Mesenchymal stem cell (in vitro differentiated cells and primary cell): ENCODE data around the gene VARS2.
"Not testable (repeated sequence)": the region's sequence is repeated elsewhere in the genome, so short reads cannot be mapped to it uniquely, and the experiment has no call there.

Experiments used
- DNase-seq: peaks from one replicate; pipeline ENCODE4 v3.0.0-alpha.2; 2013
- H2AFZ ChIP-seq: one replicate; pipeline ENCODE4 v1.6.1; 2013; ENCODE audit warnings: low read depth, mild to moderate bottlenecking, control low read depth, inconsistent platforms, low read length, moderate library complexity
- H2AK5ac ChIP-seq: 2 replicates; pipeline ENCODE4 v1.6.1; 2013; ENCODE audit warnings: low read length, moderate library complexity, mild to moderate bottlenecking, inconsistent platforms; ENCODE audit not compliant: severe bottlenecking
- H2BK120ac ChIP-seq: one replicate; pipeline ENCODE4 v1.6.1; 2013; ENCODE audit warnings: low read depth, mild to moderate bottlenecking, inconsistent platforms, low read length, moderate library complexity
- H2BK12ac ChIP-seq, 2 experiments: one replicate each; pipeline ENCODE4 v1.6.1; 2013; ENCODE audit warnings: inconsistent platforms in 2 of 2, low read length in 2 of 2, mild to moderate bottlenecking in 2 of 2, moderate library complexity in 2 of 2, control low read depth in 1 of 2
- H2BK15ac ChIP-seq: one replicate; pipeline ENCODE4 v1.6.1; 2013; ENCODE audit warnings: mild to moderate bottlenecking, low read depth, inconsistent platforms; ENCODE audit not compliant: poor library complexity, severe bottlenecking
- H2BK5ac ChIP-seq: 2 replicates; pipeline ENCODE4 v1.6.1; 2013; ENCODE audit warnings: low read depth, mild to moderate bottlenecking, low read length, control low read depth, inconsistent platforms; ENCODE audit not compliant: poor library complexity, severe bottlenecking
- H3K14ac ChIP-seq, 2 experiments: one replicate each; pipeline ENCODE4 v1.6.1; 2013; ENCODE audit warnings: inconsistent platforms in 2 of 2, low read length in 2 of 2, control low read depth in 1 of 2, mild to moderate bottlenecking in 1 of 2, moderate library complexity in 1 of 2
- H3K18ac ChIP-seq, 2 experiments: one replicate each; pipeline ENCODE4 v1.6.1; 2013; ENCODE audit warnings: inconsistent platforms in 2 of 2, low read length in 2 of 2, control low read depth in 1 of 2, low read depth in 1 of 2, mild to moderate bottlenecking in 1 of 2
- H3K23ac ChIP-seq, 2 experiments: one replicate each; pipeline ENCODE4 v1.6.1; 2013; ENCODE audit warnings: inconsistent platforms in 2 of 2, low read length in 2 of 2, mild to moderate bottlenecking in 2 of 2, moderate library complexity in 2 of 2, control low read depth in 1 of 2
- H3K27ac ChIP-seq: 2 replicates; pipeline ENCODE4 v1.5.1; 2013; ENCODE audit warnings: mild to moderate bottlenecking, moderate library complexity, low read length, control low read depth, inconsistent platforms; ENCODE audit not compliant: poor library complexity, severe bottlenecking
- H3K27me3 ChIP-seq, 2 experiments: 2 replicates each; pipeline versions ENCODE4 v1.6.1 to v1.7.0; 2013; ENCODE audit warnings: low read length in 2 of 2, mild to moderate bottlenecking in 2 of 2, moderate library complexity in 2 of 2, control low read depth in 1 of 2, inconsistent platforms in 1 of 2; ENCODE audit not compliant: control insufficient read depth in 1 of 2, insufficient read depth in 1 of 2
- H3K36me3 ChIP-seq, 2 experiments: 2 replicates each; pipeline versions ENCODE4 v1.6.1 to v1.7.0; 2013; ENCODE audit warnings: low read length in 2 of 2, control low read depth in 1 of 2, inconsistent platforms in 1 of 2, low read depth in 1 of 2, mild to moderate bottlenecking in 1 of 2; ENCODE audit not compliant: insufficient read depth in 2 of 2, control insufficient read depth in 1 of 2
- H3K4ac ChIP-seq, 2 experiments: one replicate each; pipeline ENCODE4 v1.6.1; 2013; ENCODE audit warnings: inconsistent platforms in 2 of 2, low read length in 2 of 2, mild to moderate bottlenecking in 2 of 2, moderate library complexity in 2 of 2, control low read depth in 1 of 2, low read depth in 1 of 2
- H3K4me1 ChIP-seq: 2 replicates; pipeline ENCODE4 v1.6.1; 2013; ENCODE audit warnings: low read depth, low read length, control low read depth; ENCODE audit not compliant: control insufficient read depth, insufficient read depth
- H3K4me2 ChIP-seq: 2 replicates; pipeline ENCODE4 v1.6.1; 2013; ENCODE audit warnings: low read length, mild to moderate bottlenecking, inconsistent platforms; ENCODE audit not compliant: poor library complexity, severe bottlenecking
- H3K4me3 ChIP-seq, 2 experiments: 2 replicates each; pipeline versions ENCODE4 v1.5.1 to v1.7.0; 2013; ENCODE audit warnings: low read length in 2 of 2, mild to moderate bottlenecking in 2 of 2, control low read depth in 1 of 2, low read depth in 1 of 2; ENCODE audit not compliant: insufficient read depth in 1 of 2
- H3K79me1 ChIP-seq: replicated peaks from 2 replicates; pipeline ENCODE4 v1.6.1; 2013; ENCODE audit warnings: mild to moderate bottlenecking, control low read depth, low read length, inconsistent platforms; ENCODE audit not compliant: poor library complexity, severe bottlenecking
- H3K9ac ChIP-seq: 2 replicates; pipeline ENCODE4 v1.7.0; 2013; ENCODE audit warnings: mild to moderate bottlenecking, low read length, moderate library complexity
- H3K9me3 ChIP-seq: 2 replicates; pipeline ENCODE4 v1.7.0; 2013; ENCODE audit warnings: mild to moderate bottlenecking, low read length; ENCODE audit not compliant: control insufficient read depth
- H4K8ac ChIP-seq: one replicate; pipeline ENCODE4 v1.6.1; 2013; ENCODE audit warnings: inconsistent platforms, mild to moderate bottlenecking, low read length, moderate library complexity
- H4K91ac ChIP-seq: one replicate; pipeline ENCODE4 v1.6.1; 2013; ENCODE audit warnings: mild to moderate bottlenecking, low read length, inconsistent platforms
- WGBS: methylation state at CpG from one replicate; pipeline ENCODE4 v1.1.7; 2013; ENCODE audit warnings: mixed read lengths; 5-methylcytosine and 5-hydroxymethylcytosine counted together

Gene VARS2

DNA sequence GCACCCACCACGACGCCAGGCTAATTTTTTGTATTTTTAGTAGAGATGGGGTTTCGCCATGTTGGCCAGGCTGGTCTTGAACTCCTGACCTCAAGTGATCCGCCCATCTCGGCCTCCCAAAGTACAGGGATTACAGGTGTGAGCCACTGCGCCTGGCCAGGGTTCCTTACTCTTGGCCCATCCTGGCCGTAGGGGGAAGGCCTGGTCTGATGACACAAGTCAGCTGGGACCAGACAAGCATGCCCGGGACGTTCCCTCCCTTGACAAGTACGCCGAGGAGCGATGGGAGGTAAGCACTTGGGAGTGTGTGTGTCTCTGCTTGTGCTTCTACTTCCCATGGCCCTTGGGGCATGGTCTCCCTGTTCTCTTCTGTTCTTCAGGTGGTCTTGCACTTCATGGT lies 3.6 kb upstream of the VARS2 start:
- not testable (repeated sequence) for H2BK15ac ChIP-seq, DNase-seq, H2BK120ac ChIP-seq, H2BK5ac ChIP-seq, H3K27me3 ChIP-seq, H3K9me3 ChIP-seq, H2BK12ac ChIP-seq, H3K23ac ChIP-seq, H3K14ac ChIP-seq, H3K4me2 ChIP-seq, H3K27ac ChIP-seq, H3K18ac ChIP-seq, H4K91ac ChIP-seq, H2AK5ac ChIP-seq, H3K4ac ChIP-seq, H2AFZ ChIP-seq, H3K9ac ChIP-seq, H3K4me3 ChIP-seq, H4K8ac ChIP-seq
- 97% methylated on average over 12 of the region's 12 CpGs for whole genome bisulfite sequencing
- Histone ChIP-seq H3K4me1 (peaks cover 22% of the 10 kb centered on the region), H3K79me1 (peaks cover 13% of the 10 kb centered on the region), H3K36me3 (peaks cover 32 to 40% of the 10 kb centered on the region in 2 experiments)

DNA sequence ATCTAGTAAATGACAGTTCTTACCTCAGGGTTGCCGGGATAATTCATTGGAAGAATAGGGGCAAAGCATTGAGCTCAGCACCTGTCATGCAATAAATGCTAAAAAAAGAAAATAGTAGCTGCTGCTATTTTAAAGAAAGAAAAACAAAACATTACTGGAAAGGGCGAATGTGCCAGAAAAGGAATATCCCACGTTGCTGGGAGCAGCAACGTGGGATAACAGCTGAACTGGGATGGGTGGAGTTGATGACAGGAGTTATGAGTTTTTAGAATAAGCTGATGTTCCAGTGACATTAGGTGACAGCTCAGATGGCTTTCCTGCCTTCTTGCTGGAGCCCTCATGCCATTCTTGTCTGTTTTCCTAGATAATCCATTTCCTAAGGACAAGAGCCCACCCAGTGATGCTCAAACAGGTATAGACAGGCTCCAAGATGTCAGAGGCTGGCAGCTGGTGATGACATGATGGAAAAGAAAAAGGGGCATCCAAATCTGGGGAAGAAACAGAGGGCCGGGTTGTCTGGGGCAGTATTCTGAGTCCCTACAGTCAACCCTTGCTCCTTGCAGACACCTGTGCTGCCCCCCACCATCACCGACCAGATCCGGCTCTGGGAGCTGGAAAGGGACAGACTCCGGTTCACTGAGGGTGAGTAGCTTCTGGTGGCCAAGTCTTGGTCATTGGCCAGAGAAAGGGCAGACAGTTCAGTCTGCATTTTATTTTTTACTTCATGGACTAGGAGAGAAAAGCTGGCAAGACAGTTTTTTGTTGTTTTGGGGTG lies 1.1 kb upstream of the VARS2 start:
- H3K9me3 ChIP-seq = no peaks in the 10 kb centered on the region
- H4K91ac ChIP-seq = no peak overlapping the region
- H3K14ac ChIP-seq = no peak overlapping the region
- H3K79me1 ChIP-seq = peaks cover 25% of the 10 kb centered on the region
- peak overlapping the region; percentile 90 for H3K9ac ChIP-seq
- H2AK5ac ChIP-seq = no peak overlapping the region
- H2AFZ ChIP-seq = no peak overlapping the region
- H4K8ac ChIP-seq = no peak overlapping the region
- H3K27ac ChIP-seq = no peak overlapping the region
- no peak overlapping the region for H3K4me2 ChIP-seq
- H3K23ac ChIP-seq = no peak overlapping the region
- no peak overlapping the region for H3K18ac ChIP-seq
- DNase-seq = no peak
- peaks cover 23% of the 10 kb centered on the region for H3K4me1 ChIP-seq
- no peak overlapping the region for H3K4me3 ChIP-seq
- peaks cover 48 to 57% of the 10 kb centered on the region in 2 experiments for H3K36me3 ChIP-seq
- no peak overlapping the region for H2BK12ac ChIP-seq
- no peak overlapping the region for H2BK15ac ChIP-seq
- H2BK120ac ChIP-seq = no peak overlapping the region
- no peaks in the 10 kb centered on the region for H3K27me3 ChIP-seq
- no peak overlapping the region for H3K4ac ChIP-seq
- no peak overlapping the region for H2BK5ac ChIP-seq
- WGBS = 92% methylated on average over 8 of the region's 8 CpGs

DNA sequence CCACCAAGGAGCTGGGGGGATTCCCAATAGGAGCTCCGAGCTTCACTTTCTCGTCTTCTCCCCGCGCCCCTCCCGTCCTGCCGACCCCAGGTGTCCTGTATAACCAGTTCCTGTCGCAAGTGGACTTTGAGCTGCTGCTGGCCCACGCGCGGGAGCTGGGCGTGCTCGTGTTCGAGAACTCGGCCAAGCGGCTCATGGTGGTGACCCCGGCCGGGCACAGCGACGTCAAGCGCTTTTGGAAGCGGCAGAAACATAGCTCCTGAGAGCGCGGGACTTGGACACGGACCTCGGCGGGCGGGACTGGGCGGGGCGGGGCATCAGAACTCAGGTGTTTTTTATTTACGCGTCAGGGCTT lies 340 bp upstream of the VARS2 start:
- Histone ChIP-seq H3K14ac (no peak overlapping the region), H3K9me3 (no peaks in the 10 kb centered on the region), H3K27ac (no peak overlapping the region), H2AK5ac (no peak overlapping the region), H3K79me1 (peaks cover 26% of the 10 kb centered on the region), H2AFZ (peak overlapping the region; percentile 56), H2BK5ac (no peak overlapping the region), H3K27me3 (no peaks in the 10 kb centered on the region), H3K36me3 (peaks cover 49 to 63% of the 10 kb centered on the region in 2 experiments), H3K4me3 (peak overlapping the region; percentile 61 to 83), H3K23ac (no peak overlapping the region), H4K91ac (peak overlapping the region; percentile 83), H3K9ac (peak overlapping the region; percentile 90), H2BK15ac (peak overlapping the region; percentile 60), H3K18ac (no peak overlapping the region), H4K8ac (peak overlapping the region; percentile 47), H2BK120ac (peak overlapping the region; percentile 21), H3K4me1 (peaks cover 23% of the 10 kb centered on the region), H3K4ac (peak overlapping the region in 1 of 2 experiments; percentile 12), H2BK12ac (no peak overlapping the region), H3K4me2 (peak overlapping the region; percentile 75)
- DNase-seq = no peak
- WGBS = 33% methylated on average over 23 of the region's 31 CpGs

DNA sequence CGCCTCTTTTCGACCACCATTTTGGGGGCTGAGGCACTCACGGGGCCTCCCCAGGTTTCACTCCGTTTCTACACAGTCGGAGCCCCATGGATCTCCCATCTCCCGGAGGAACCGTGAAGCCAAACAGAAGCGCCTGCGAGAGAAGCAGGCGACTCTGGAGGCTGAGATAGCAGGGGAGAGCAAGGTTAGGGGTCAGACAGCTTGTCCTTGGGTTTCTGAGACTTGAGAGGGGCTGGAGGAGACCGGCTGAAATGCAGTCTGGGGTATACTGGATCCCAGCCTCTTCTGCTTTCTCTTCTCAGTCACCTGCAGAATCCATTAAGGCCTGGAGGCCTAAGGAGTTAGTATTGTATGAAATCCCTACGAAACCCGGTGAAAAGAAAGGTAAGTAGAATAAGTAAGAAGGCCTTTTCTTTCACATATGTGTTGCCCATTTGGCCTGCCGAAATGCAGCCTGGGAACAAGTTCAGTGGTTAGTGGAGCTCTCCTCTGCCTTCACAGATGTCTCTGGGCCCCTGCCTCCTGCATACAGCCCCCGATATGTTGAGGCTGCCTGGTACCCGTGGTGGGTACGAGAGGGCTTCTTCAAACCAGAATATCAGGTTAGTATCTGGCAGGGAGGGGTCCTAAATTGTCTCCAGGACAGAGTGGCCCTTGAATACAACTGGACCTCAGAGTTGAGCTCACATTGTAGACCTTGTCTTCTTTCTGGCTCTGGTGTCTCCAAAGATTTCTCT lies 984 bp downstream of the VARS2 start:
- Histone ChIP-seq H3K27me3 (no peaks in the 10 kb centered on the region), H3K4ac (peak overlapping the region; percentile 48 to 60), H2AK5ac (peak overlapping the region; percentile 53), H3K9ac (peak overlapping the region; percentile 90), H2BK12ac (peak overlapping the region in 1 of 2 experiments; percentile 7), H2BK120ac (no peak overlapping the region), H3K27ac (peak overlapping the region; percentile 1), H3K79me1 (peaks cover 20% of the 10 kb centered on the region), H3K9me3 (no peaks in the 10 kb centered on the region), H2BK5ac (no peak overlapping the region), H3K4me3 (peak overlapping the region in 1 of 2 experiments; percentile 83), H4K8ac (peak overlapping the region; percentile 52), H3K23ac (no peak overlapping the region), H3K14ac (no peak overlapping the region), H3K4me2 (peak overlapping the region; percentile 75), H3K36me3 (peaks cover 58 to 66% of the 10 kb centered on the region in 2 experiments), H3K4me1 (peaks cover 17% of the 10 kb centered on the region), H4K91ac (no peak overlapping the region), H2AFZ (no peak overlapping the region), H2BK15ac (no peak overlapping the region), H3K18ac (peak overlapping the region in 1 of 2 experiments; percentile 34)
- DNase-seq = no peak
- 75% methylated on average over 17 of the region's 17 CpGs for WGBS
